ENCODE data around the gene ETV6. TPM values are rescaled to one million over a fixed set of nuclear protein-coding genes. Genes with fewer than 3 reads are reported as not detected.

ETV6 gene
- total and polyA plus RNA-seq, 9 of the 15 experiments (the other 6 are each of a cell fraction or from before 2014, with no cell fraction given), result 0.81 to 12.7 (median 4.1) TPM

DNA sequence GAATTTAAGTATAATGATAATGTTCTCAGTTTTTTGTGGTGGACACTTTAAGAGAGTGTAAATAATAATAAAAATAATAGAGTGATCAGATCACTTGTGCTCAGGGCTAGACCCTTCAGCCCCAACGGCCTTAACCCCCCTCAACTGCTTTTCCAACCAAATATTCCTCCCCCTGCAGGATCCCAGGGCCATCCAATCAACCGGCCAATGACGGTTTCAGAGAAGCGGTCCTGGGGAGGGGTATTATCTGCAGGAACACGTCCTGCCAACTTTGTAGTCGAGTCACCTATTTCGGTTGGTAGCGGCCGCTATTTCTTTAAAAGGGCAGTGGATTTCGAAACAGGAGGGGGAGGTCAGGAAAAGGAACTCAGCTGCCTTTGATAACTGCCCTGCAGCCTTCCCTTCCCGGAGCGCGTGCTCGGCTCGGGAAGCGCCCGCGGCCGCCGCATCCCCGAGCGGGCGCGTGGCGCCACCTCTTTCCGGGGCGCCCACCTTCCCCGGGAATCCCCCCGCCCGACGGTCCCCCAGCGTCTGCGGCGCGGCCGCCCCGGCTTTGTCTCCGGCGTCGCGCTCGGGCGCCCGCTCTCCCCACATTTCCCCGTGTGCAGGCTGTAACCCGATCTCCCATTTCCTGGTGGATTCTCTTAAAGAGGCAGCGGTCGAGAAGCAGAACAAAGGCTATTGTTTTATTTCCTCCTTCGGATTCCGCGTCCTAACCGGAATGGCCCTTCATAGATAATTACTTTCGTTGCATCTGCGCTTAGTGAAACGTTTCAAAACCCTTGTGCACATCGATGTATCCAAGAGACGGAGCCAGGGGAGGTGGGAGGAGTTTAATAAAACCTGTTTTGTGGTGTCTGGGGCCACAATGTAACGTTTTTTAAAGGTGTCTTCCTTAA is 711 bp upstream of the ETV6 start (continued):
- TF ChIP-seq PRPF4 (IDR thresholded peaks at IDR 0.05; ENCODE audit: insufficient read depth, low read depth, low read length, poor library complexity, severe bottlenecking) (no peak), MYBL2 (IDR thresholded peaks at IDR 0.05; ENCODE audit: low read depth) (peak; percentile 58; the same call in 1 of the 2 replicates), MYBL2 (CRISPR knock-in tag; IDR thresholded peaks at IDR 0.05; ENCODE audit: borderline replicate concordance) (no peak), SIX5 (IDR thresholded peaks at IDR 0.05; ENCODE audit: borderline replicate concordance in 1 of 2, insufficient read depth in 1 of 2, low read depth in 1 of 2, low read length in 2 of 2) (peak in 1 of 2 experiments; percentile 25; a peak in 1 of 4 replicates), TAF15 (IDR thresholded peaks at IDR 0.05; ENCODE audit: low read depth, low read length) (no peak), HCFC1 (IDR thresholded peaks at IDR 0.05; ENCODE audit: low read depth, low read length) (0 out of 2 replicates have a peak, but pooled peaks have one; percentile 20), BRD9 (IDR thresholded peaks at IDR 0.05; ENCODE audit: low read depth, partially characterized antibody) (no peak), TRIM24 (IDR thresholded peaks at IDR 0.05) (peak in 1 of 2 experiments; percentile 49; a peak in 1 of 4 replicates), ZNF217 (CRISPR knock-in tag; IDR thresholded peaks at IDR 0.05) (no peak), ELF1 (tag; IDR thresholded peaks at IDR 0.05) (peak; percentile 88), POLR2G (IDR thresholded peaks at IDR 0.05; ENCODE audit: low read depth, low read length) (peak; percentile 89), SNIP1 (IDR thresholded peaks at IDR 0.05; ENCODE audit: low read depth) (peak; percentile 23; the same call in 1 of the 2 replicates), ARID1B (IDR thresholded peaks at IDR 0.05) (0 out of 2 replicates have a peak, but pooled peaks have one; percentile 23), SIN3A (IDR thresholded peaks at IDR 0.05; ENCODE audit: borderline replicate concordance in 2 of 2, control insufficient read depth in 1 of 2, low read depth in 2 of 2, low read length in 2 of 2) (no peak), TCF3 (CRISPR knock-in tag; IDR thresholded peaks at IDR 0.05) (0 out of 2 replicates have a peak, but pooled peaks have one; percentile 6), RNF2 (IDR thresholded peaks at IDR 0.05) (peak; percentile 80), PML (IDR thresholded peaks at IDR 0.05; ENCODE audit: low read length) (0 out of 2 replicates have a peak, but pooled peaks have one; percentile 15), ARID2 (IDR thresholded peaks at IDR 0.05) (no peak)
- TF ChIP-seq, protein P1, sequence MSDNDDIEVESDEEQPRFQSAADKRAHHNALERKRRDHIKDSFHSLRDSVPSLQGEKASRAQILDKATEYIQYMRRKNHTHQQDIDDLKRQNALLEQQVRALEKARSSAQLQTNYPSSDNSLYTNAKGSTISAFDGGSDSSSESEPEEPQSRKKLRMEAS (CRISPR knock-in tag; IDR thresholded peaks at IDR 0.05), result peak; percentile 39; the same call in 1 of the 2 replicates
- TF ChIP-seq, protein P2, sequence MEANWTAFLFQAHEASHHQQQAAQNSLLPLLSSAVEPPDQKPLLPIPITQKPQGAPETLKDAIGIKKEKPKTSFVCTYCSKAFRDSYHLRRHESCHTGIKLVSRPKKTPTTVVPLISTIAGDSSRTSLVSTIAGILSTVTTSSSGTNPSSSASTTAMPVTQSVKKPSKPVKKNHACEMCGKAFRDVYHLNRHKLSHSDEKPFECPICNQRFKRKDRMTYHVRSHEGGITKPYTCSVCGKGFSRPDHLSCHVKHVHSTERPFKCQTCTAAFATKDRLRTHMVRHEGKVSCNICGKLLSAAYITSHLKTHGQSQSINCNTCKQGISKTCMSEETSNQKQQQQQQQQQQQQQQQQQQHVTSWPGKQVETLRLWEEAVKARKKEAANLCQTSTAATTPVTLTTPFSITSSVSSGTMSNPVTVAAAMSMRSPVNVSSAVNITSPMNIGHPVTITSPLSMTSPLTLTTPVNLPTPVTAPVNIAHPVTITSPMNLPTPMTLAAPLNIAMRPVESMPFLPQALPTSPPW (CRISPR knock-in tag; IDR thresholded peaks at IDR 0.05), result peak; percentile 43
- TF ChIP-seq, protein P3, sequence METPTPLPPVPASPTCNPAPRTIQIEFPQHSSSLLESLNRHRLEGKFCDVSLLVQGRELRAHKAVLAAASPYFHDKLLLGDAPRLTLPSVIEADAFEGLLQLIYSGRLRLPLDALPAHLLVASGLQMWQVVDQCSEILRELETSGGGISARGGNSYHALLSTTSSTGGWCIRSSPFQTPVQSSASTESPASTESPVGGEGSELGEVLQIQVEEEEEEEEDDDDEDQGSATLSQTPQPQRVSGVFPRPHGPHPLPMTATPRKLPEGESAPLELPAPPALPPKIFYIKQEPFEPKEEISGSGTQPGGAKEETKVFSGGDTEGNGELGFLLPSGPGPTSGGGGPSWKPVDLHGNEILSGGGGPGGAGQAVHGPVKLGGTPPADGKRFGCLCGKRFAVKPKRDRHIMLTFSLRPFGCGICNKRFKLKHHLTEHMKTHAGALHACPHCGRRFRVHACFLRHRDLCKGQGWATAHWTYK (CRISPR knock-in tag; IDR thresholded peaks at IDR 0.05), result no peak
- TF ChIP-seq, protein P4, sequence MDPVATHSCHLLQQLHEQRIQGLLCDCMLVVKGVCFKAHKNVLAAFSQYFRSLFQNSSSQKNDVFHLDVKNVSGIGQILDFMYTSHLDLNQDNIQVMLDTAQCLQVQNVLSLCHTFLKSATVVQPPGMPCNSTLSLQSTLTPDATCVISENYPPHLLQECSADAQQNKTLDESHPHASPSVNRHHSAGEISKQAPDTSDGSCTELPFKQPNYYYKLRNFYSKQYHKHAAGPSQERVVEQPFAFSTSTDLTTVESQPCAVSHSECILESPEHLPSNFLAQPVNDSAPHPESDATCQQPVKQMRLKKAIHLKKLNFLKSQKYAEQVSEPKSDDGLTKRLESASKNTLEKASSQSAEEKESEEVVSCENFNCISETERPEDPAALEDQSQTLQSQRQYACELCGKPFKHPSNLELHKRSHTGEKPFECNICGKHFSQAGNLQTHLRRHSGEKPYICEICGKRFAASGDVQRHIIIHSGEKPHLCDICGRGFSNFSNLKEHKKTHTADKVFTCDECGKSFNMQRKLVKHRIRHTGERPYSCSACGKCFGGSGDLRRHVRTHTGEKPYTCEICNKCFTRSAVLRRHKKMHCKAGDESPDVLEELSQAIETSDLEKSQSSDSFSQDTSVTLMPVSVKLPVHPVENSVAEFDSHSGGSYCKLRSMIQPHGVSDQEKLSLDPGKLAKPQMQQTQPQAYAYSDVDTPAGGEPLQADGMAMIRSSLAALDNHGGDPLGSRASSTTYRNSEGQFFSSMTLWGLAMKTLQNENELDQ (CRISPR knock-in tag; IDR thresholded peaks at IDR 0.05; ENCODE audit: borderline replicate concordance), result no peak
